Tibial artery (tissue), 4 donors: ENCODE measurements around the gene FTCDNL1.

ENCODE experiments used
- DNase-seq, 2 donors: peaks; one replicate each; pipeline ENCODE4 v3.0.0-alpha.2; 2019
- H3K27ac ChIP-seq, 2 donors: fragments of 200-600 bp; sonication (generic) in 1 of 2; 1 replicate in 1 of 2; 2 replicates in 1 of 2; pipeline ENCODE4 v1.5.1; 2018 to 2019; ENCODE audit warnings: mild to moderate bottlenecking in 1 of 2
- H3K27me3 ChIP-seq, 2 donors: fragments of 200-600 bp; sonication (generic) in 1 of 2; one replicate each; pipeline versions ENCODE4 v1.5.1 to v1.6.0; 2016 to 2019
- H3K36me3 ChIP-seq, 3 donors: fragments of 200-600 bp; sonication (generic) in 2 of 3; one replicate each; pipeline ENCODE4 v1.5.1; 2016 to 2019; ENCODE audit warnings: mild to moderate bottlenecking in 2 of 3
- H3K4me1 ChIP-seq, 4 donors: fragments of 200-600 bp; sonication (generic) in 2 of 4; 1 replicate in 3 of 4; 2 replicates in 1 of 4; pipeline ENCODE4 v1.5.1; 2016 to 2019
- H3K4me3 ChIP-seq, 2 donors: fragments of 200-600 bp; sonication (generic) in 1 of 2; 1 replicate in 1 of 2; 2 replicates in 1 of 2; pipeline ENCODE4 v1.5.1; 2018 to 2019; ENCODE audit warnings: mild to moderate bottlenecking in 2 of 2
- H3K9me3 ChIP-seq, 3 donors: fragments of 200-600 bp; sonication (generic) in 1 of 3; one replicate each; pipeline ENCODE4 v1.5.1; 2016 to 2019
- CTCF ChIP-seq, 2 experiments: fragments of 200-600 bp in 1 of 2; fragments of 450-650 bp in 1 of 2; IDR thresholded peaks; one replicate each; pipeline ENCODE4 v1.5.1; 2017 to 2019; ENCODE audit warnings: antibody characterized with exemption in 2 of 2, mild to moderate bottlenecking in 1 of 2, moderate library complexity in 1 of 2
- intact Hi-C: fragments of 100-400 bp; cut with DNase I; formaldehyde crosslinking; loops from one replicate; pipeline ENCODE4 v1.15.0; 2023; ENCODE audit warnings: low total_unique reads

The FTCDNL1 gene

GRCh38 chr2:199842631-199843395 is 8.2 kb downstream of the FTCDNL1 start:
- Histone ChIP-seq H3K27ac (no peak overlapping the region), H3K36me3 (no peaks in the 10 kb centered on the region), H3K4me3 (no peak overlapping the region), H3K27me3 (no peaks in the 10 kb centered on the region), H3K4me1 (no peaks in the 10 kb centered on the region), H3K9me3 (no peaks in the 10 kb centered on the region)
- DNase-seq, result no peak
- TF ChIP-seq CTCF (IDR thresholded peaks at IDR 0.05), result no peak
- intact Hi-C loops, result no loop called here

GRCh38 chr2:199841409-199841808 is 9.6 kb downstream of the FTCDNL1 start:
- Histone ChIP-seq H3K27ac (no peak overlapping the region), H3K4me1 (no peaks in the 10 kb centered on the region), H3K27me3 (no peaks in the 10 kb centered on the region), H3K36me3 (no peaks in the 10 kb centered on the region), H3K9me3 (no peaks in the 10 kb centered on the region), H3K4me3 (no peak overlapping the region)
- no peak for TF ChIP-seq CTCF (IDR thresholded peaks at IDR 0.05)
- intact Hi-C loops, result no loop called here
- DNase-seq, result no peak

GRCh38 chr2:199838399-199838798 is 12.6 kb downstream of the FTCDNL1 start:
- H3K27me3 ChIP-seq, result no peaks in the 10 kb centered on the region
- H3K36me3 ChIP-seq, result no peaks in the 10 kb centered on the region
- H3K4me1 ChIP-seq, result no peaks in the 10 kb centered on the region
- H3K27ac ChIP-seq, result no peak overlapping the region
- H3K9me3 ChIP-seq, result no peaks in the 10 kb centered on the region
- DNase-seq, result no peak
- H3K4me3 ChIP-seq, result no peak overlapping the region
- no peak for TF ChIP-seq CTCF (IDR thresholded peaks at IDR 0.05)
- intact Hi-C loops, result no loop called here

- no peak overlapping the region for H3K27ac ChIP-seq
- no peak overlapping the region for H3K4me3 ChIP-seq
- DNase-seq, result no peak
- TF ChIP-seq CTCF (IDR thresholded peaks at IDR 0.05), result no peak
- H3K27me3 ChIP-seq, result no peaks in the 10 kb centered on the region
- no peaks in the 10 kb centered on the region for H3K9me3 ChIP-seq
- H3K36me3 ChIP-seq, result no peaks in the 10 kb centered on the region
- intact Hi-C loops, result no loop called here
- no peaks in the 10 kb centered on the region for H3K4me1 ChIP-seq
These were observed 14.0 kb downstream of the FTCDNL1 start for GRCh38 chr2:199836943-199837342.

GRCh38 chr2:199833525-199833924 is 17.5 kb downstream of the FTCDNL1 start:
- DNase-seq, result no peak
- Histone ChIP-seq H3K27me3 (no peaks in the 10 kb centered on the region), H3K4me3 (no peak overlapping the region), H3K36me3 (no peaks in the 10 kb centered on the region), H3K27ac (no peak overlapping the region), H3K4me1 (no peaks in the 10 kb centered on the region), H3K9me3 (no peaks in the 10 kb centered on the region)
- intact Hi-C loops, result no loop called here
- TF ChIP-seq CTCF (IDR thresholded peaks at IDR 0.05), result no peak
